Upper lobe of right lung (tissue), 1 donor: ENCODE measurements around the gene NRXN3. TPM values are rescaled to one million over a fixed set of nuclear protein-coding genes. Genes with fewer than 3 reads are reported as not detected.

Source experiments
- ATAC-seq: fragments of 200-7000 bp; cut with Tn5 transposase; one replicate; pipeline ENCODE4 v1.9.1; 2020; ENCODE audit warnings: mild to moderate bottlenecking, moderate library complexity
- DNase-seq: peaks from one replicate; pipeline ENCODE4 v3.0.0-alpha.2; 2020
- H3K27ac ChIP-seq: fragments of 200-600 bp; one replicate; pipeline ENCODE4 v1.8.0; 2022
- H3K27me3 ChIP-seq: fragments of 200-600 bp; one replicate; pipeline ENCODE4 v1.8.0; 2022; ENCODE audit warnings: mild to moderate bottlenecking
- H3K36me3 ChIP-seq: fragments of 200-600 bp; one replicate; pipeline ENCODE4 v1.8.0; 2022
- H3K4me1 ChIP-seq: fragments of 200-600 bp; one replicate; pipeline ENCODE4 v1.8.0; 2022
- H3K4me3 ChIP-seq: fragments of 200-600 bp; one replicate; pipeline ENCODE4 v1.8.0; 2022; ENCODE audit warnings: mild to moderate bottlenecking
- H3K9me3 ChIP-seq: fragments of 200-600 bp; one replicate; pipeline ENCODE4 v1.8.0; 2022
- intact Hi-C: fragments of 100-400 bp; cut with DNase I; formaldehyde crosslinking; loops from one replicate; pipeline ENCODE4 v1.11.0; 2022
- total RNA-seq: library from RNA; stranded (reverse); fragmentation: NEBNext Ultra II Directional; extraction: Animal tissue kit (Norgen Biotek cat#: 25700); gene quantifications from one replicate; pipeline ENCODE4 v1.2.1, GENCODE V29; 2021
- TF ChIP-seq, protein P1 (sequence below): fragments of 200-600 bp; IDR thresholded peaks from one replicate; pipeline ENCODE4 v1.8.0; 2022; ENCODE audit warnings: antibody characterized with exemption
- donor health status: DM: no; HTN: yes; CAD: no; lungs with severe emphysema.

NRXN3 gene
- total RNA-seq, 1 donor from 2014 or later = 10.0 TPM

DNA sequence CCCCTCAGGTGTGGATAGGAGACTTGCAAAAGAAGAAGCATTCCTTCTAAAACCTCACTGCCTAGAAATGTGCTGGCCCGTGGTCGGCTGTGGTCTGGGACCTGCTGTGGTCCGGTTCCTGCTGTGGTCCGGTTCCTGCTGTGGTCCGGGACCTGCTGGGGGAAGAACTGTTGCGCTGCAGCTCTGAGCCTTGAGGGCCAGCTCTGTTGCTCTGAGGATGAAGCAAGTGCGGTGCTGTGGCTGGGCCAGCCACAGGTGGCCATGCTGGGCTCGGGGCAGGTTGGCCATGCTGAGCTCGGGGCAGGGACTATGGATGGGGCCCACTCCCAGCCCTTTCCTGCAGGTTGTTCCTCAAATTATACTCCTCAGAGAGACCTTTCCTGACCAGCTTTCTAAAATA, 5.2 kb downstream of the NRXN3 start:
- H3K4me3 ChIP-seq = no peak overlapping the region
- ATAC-seq (no peak), DNase-seq (no peak)
- no peak overlapping the region for H3K27ac ChIP-seq
- no peaks in the 10 kb centered on the region for H3K4me1 ChIP-seq
- H3K9me3 ChIP-seq = no peaks in the 10 kb centered on the region
- no peaks in the 10 kb centered on the region for H3K27me3 ChIP-seq
- TF ChIP-seq, protein P1, sequence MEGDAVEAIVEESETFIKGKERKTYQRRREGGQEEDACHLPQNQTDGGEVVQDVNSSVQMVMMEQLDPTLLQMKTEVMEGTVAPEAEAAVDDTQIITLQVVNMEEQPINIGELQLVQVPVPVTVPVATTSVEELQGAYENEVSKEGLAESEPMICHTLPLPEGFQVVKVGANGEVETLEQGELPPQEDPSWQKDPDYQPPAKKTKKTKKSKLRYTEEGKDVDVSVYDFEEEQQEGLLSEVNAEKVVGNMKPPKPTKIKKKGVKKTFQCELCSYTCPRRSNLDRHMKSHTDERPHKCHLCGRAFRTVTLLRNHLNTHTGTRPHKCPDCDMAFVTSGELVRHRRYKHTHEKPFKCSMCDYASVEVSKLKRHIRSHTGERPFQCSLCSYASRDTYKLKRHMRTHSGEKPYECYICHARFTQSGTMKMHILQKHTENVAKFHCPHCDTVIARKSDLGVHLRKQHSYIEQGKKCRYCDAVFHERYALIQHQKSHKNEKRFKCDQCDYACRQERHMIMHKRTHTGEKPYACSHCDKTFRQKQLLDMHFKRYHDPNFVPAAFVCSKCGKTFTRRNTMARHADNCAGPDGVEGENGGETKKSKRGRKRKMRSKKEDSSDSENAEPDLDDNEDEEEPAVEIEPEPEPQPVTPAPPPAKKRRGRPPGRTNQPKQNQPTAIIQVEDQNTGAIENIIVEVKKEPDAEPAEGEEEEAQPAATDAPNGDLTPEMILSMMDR = no peak
- intact Hi-C loops = no loop called here
- no peaks in the 10 kb centered on the region for H3K36me3 ChIP-seq

DNA sequence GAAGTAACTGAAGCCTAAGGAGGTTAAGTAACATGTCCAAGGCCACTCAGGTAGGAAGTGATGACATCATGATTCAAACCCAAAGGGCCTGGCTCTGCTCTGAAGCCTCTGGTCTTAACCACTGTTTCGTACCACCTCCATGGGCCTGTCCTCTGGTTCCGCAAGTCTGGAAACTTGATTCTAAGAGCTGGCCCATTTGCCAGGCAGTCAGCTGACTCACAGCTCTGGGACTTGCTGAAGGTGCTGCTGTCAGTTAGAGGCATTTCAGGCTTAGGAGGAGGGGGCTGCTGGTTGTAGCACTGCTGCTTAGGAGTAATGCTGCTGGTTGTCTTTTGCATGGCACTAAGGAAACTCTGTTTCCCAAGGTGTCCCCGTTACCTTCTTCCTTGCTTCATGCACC, 7.9 kb downstream of the NRXN3 start:
- Histone ChIP-seq H3K4me1 (no peaks in the 10 kb centered on the region), H3K36me3 (no peaks in the 10 kb centered on the region), H3K9me3 (no peaks in the 10 kb centered on the region), H3K27ac (no peak overlapping the region), H3K27me3 (no peaks in the 10 kb centered on the region), H3K4me3 (no peak overlapping the region)
- DNase-seq (no peak), ATAC-seq (no peak)
- intact Hi-C loops = no loop called here
- TF ChIP-seq, protein P1 = no peak

DNA sequence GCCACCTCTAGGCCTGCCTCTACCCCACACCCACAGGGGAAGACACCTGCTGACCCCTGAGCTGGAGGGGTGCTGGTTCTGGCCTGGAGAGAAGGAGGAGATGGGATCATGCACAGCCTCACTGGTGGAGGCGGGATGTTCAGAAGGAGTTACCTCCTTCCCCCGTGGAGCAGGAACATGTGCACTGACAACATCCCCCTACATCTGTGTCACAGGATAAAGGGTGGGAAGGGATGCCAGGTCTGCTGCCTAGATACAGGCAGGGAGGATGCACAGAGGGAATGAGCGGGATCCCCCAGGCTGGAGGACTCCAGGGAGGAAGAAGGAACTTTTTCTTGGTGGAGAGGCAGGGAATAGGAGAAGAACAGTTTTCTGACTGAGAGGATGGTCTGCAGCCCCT, 8.8 kb downstream of the NRXN3 start:
- H3K9me3 ChIP-seq = no peaks in the 10 kb centered on the region
- H3K27ac ChIP-seq = no peak overlapping the region
- H3K4me3 ChIP-seq = no peak overlapping the region
- intact Hi-C loops = no loop called here
- no peaks in the 10 kb centered on the region for H3K36me3 ChIP-seq
- no peak for ATAC-seq
- no peaks in the 10 kb centered on the region for H3K4me1 ChIP-seq
- H3K27me3 ChIP-seq = no peaks in the 10 kb centered on the region
- TF ChIP-seq, protein P1 = no peak
- no peak for DNase-seq

DNA sequence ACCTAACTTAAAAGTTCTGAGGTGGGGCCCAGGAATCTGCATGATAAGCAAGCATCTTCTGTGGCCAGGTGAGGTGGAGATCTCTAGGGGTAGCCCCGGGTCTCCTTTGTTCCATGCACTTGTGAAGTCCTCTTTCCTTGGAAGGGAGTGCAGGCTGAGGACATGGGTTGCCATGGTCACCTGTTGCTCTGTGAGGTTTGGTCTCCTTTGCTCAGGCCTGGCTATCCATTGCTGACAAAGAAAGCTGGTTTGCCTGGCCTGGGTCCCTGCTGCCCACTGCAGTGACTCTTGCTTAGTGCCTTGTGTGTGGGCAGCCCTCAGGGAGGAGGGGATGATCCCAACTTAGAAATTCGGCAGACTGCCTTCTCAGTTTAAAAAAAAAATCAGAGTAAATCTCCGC, 11.1 kb downstream of the NRXN3 start:
- intact Hi-C loops = no loop called here
- TF ChIP-seq, protein P1 = no peak
- ATAC-seq = no peak
- Histone ChIP-seq H3K36me3 (no peaks in the 10 kb centered on the region), H3K4me3 (no peak overlapping the region), H3K4me1 (no peaks in the 10 kb centered on the region), H3K27me3 (no peaks in the 10 kb centered on the region), H3K9me3 (no peaks in the 10 kb centered on the region), H3K27ac (no peak overlapping the region)
- no peak for DNase-seq

DNA sequence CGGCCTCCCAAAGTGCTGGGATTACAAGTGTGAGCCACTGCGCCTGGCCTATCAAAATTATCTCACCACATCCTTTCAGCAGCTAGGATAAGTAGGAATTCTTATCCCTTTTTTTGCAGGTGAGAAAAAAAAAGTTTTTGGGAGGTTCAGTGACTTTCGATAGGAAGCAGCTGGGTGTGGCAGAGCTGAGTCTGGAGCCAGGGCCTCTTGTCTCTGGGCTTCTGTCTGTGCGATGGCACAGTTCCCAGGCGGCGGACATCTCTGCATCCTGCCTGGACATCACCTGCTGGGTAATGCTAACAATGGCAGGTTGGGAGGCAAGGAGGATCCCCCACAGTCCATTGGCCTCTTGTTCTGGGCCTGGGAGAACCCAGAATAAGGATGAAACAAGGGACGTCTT, 12.5 kb downstream of the NRXN3 start:
- H3K4me1 ChIP-seq = no peaks in the 10 kb centered on the region
- H3K27ac ChIP-seq = no peak overlapping the region
- H3K9me3 ChIP-seq = no peaks in the 10 kb centered on the region
- no peaks in the 10 kb centered on the region for H3K27me3 ChIP-seq
- H3K36me3 ChIP-seq = no peaks in the 10 kb centered on the region
- no peak overlapping the region for H3K4me3 ChIP-seq
- ATAC-seq (no peak), DNase-seq (no peak)
- intact Hi-C loops = no loop called here
- TF ChIP-seq, protein P1 = no peak

DNA sequence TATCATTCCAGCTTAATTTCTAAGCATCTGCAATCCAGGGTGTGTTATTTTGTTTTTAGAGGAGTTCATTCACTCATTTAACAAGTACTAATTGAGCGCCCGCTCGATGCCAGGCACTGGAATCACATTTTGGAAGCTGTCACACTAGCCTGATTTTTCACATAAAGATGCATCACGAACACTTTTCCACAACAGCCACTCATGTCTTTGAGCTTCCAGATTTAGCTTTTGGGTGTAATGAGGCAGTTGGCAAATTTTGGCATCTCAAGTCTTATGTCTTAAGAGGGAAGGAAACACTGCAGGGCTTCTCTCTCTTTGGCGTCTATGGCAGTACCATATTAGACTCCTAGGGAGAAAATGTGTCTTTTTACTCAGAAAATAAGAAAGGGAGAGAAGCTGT, 14.0 kb downstream of the NRXN3 start:
- DNase-seq (no peak), ATAC-seq (no peak)
- intact Hi-C loops = no loop called here
- Histone ChIP-seq H3K4me3 (no peak overlapping the region), H3K4me1 (no peaks in the 10 kb centered on the region), H3K27ac (no peak overlapping the region), H3K27me3 (no peaks in the 10 kb centered on the region), H3K36me3 (no peaks in the 10 kb centered on the region), H3K9me3 (no peaks in the 10 kb centered on the region)
- TF ChIP-seq, protein P1 = no peak
